HG02623 (cell line): Measurements from ENCODE around the gene SLC9A9.
"Not testable (repeated sequence)": the region's sequence is repeated elsewhere in the genome, so short reads cannot be mapped to it uniquely, and the experiment has no call there.

Experiments used
- ATAC-seq: cut with Tn5 transposase; IDR thresholded peaks from one replicate; pipeline ENCODE4 v1.9.1; 2021; ENCODE audit warnings: moderate library complexity; ENCODE audit not compliant: unreplicated experiment

SLC9A9 gene

GRCh38 chr3:143847787-143848631 lies at the start of gene SLC9A9:
Gene SLC9A9 (minus strand): TSS chr3:143848468. CDS start chr3:143848322, 146 bp downstream.
- ATAC-seq = peak; percentile 88

GRCh38 chr3:143897576-143898295 lies 49.5 kb upstream of the SLC9A9 start:
- no peak for ATAC-seq

- no peak for ATAC-seq
Observed at GRCh38 chr3:143896486-143896885, 48.2 kb upstream of the SLC9A9 start.

GRCh38 chr3:143895805-143896204 lies 47.5 kb upstream of the SLC9A9 start:
- ATAC-seq = no peak

- ATAC-seq = no peak
Observed at GRCh38 chr3:143888846-143889245, 40.6 kb upstream of the SLC9A9 start.

GRCh38 chr3:143888166-143888565 lies 39.9 kb upstream of the SLC9A9 start:
- no peak for ATAC-seq

GRCh38 chr3:143885780-143886427 lies 37.6 kb upstream of the SLC9A9 start:
- ATAC-seq = peak; percentile 96

GRCh38 chr3:143884861-143885260 lies 36.6 kb upstream of the SLC9A9 start:
- ATAC-seq = no peak

GRCh38 chr3:143883151-143883550 lies 34.9 kb upstream of the SLC9A9 start:
- ATAC-seq = no peak

- ATAC-seq = no peak
Observed at GRCh38 chr3:143881095-143881494, 32.8 kb upstream of the SLC9A9 start.

GRCh38 chr3:143875546-143875945 lies 27.3 kb upstream of the SLC9A9 start:
- no peak for ATAC-seq

GRCh38 chr3:143873553-143873952 lies 25.3 kb upstream of the SLC9A9 start:
- ATAC-seq = not testable (repeated sequence)

- no peak for ATAC-seq
Observed at GRCh38 chr3:143865302-143865701, 17.0 kb upstream of the SLC9A9 start.

GRCh38 chr3:143859465-143860203 lies 11.4 kb upstream of the SLC9A9 start:
- no peak for ATAC-seq

- ATAC-seq = no peak
Observed at GRCh38 chr3:143856252-143856970, 8.1 kb upstream of the SLC9A9 start.

GRCh38 chr3:143855183-143855582 lies 6.9 kb upstream of the SLC9A9 start:
- no peak for ATAC-seq

- ATAC-seq = no peak
Observed at GRCh38 chr3:143851331-143852017, 3.2 kb upstream of the SLC9A9 start.

GRCh38 chr3:143850877-143851276 lies 2.6 kb upstream of the SLC9A9 start:
- ATAC-seq = peak; percentile 25

GRCh38 chr3:143849854-143850549 lies 1.7 kb upstream of the SLC9A9 start:
- peak; percentile 35 for ATAC-seq
